Ureter (tissue), 1 donor: ENCODE results near the gene CNTNAP2. TPM values are rescaled to one million over a fixed set of nuclear protein-coding genes. Genes with fewer than 3 reads are reported as not detected.

Experiments
- DNase-seq: peaks from one replicate; pipeline ENCODE4 v3.0.0-alpha.2; 2020; ENCODE audit warnings: low spot score
- total RNA-seq: library from RNA; stranded (reverse); gene quantifications from one replicate; pipeline ENCODE4 v1.2.4, GENCODE V29; 2023
- donor health status: DM: yes; HTN: yes; CAD: no.

Gene CNTNAP2
- total RNA-seq, 1 donor from 2014 or later = 0.21 TPM

- no peak for DNase-seq
Measured at GRCh38 chr7:148192491-148192890, 2075.9 kb downstream of the CNTNAP2 start.

- no peak for DNase-seq
Measured at GRCh38 chr7:148201992-148202391, 2085.4 kb downstream of the CNTNAP2 start.

- no peak for DNase-seq
Measured at GRCh38 chr7:148204639-148205304, 2088.2 kb downstream of the CNTNAP2 start.

GRCh38 chr7:148209643-148210190 lies 2093.1 kb downstream of the CNTNAP2 start:
- DNase-seq = no peak

- DNase-seq = no peak
Measured at GRCh38 chr7:148210804-148211325, 2094.3 kb downstream of the CNTNAP2 start.

- DNase-seq = no peak
Measured at GRCh38 chr7:148211740-148212151, 2095.1 kb downstream of the CNTNAP2 start.

GRCh38 chr7:148212731-148213130 lies 2096.1 kb downstream of the CNTNAP2 start:
- DNase-seq = no peak

GRCh38 chr7:148214101-148214500 lies 2097.5 kb downstream of the CNTNAP2 start:
- no peak for DNase-seq

- no peak for DNase-seq
Measured at GRCh38 chr7:148218603-148219002, 2102.0 kb downstream of the CNTNAP2 start.

- no peak for DNase-seq
Measured at GRCh38 chr7:148222721-148223120, 2106.1 kb downstream of the CNTNAP2 start.

- DNase-seq = no peak
Measured at GRCh38 chr7:148223160-148223559, 2106.6 kb downstream of the CNTNAP2 start.

- no peak for DNase-seq
Measured at GRCh38 chr7:148223738-148224137, 2107.1 kb downstream of the CNTNAP2 start.

GRCh38 chr7:148230296-148230695 lies 2113.7 kb downstream of the CNTNAP2 start:
- no peak for DNase-seq

- no peak for DNase-seq
Measured at GRCh38 chr7:148230883-148231282, 2114.3 kb downstream of the CNTNAP2 start.

- no peak for DNase-seq
Measured at GRCh38 chr7:148232784-148233183, 2116.2 kb downstream of the CNTNAP2 start.

- no peak for DNase-seq
Measured at GRCh38 chr7:148234715-148235114, 2118.1 kb downstream of the CNTNAP2 start.

GRCh38 chr7:148238761-148239325 lies 2122.2 kb downstream of the CNTNAP2 start:
- DNase-seq = no peak

GRCh38 chr7:148241700-148242293 lies 2125.2 kb downstream of the CNTNAP2 start:
- no peak for DNase-seq

GRCh38 chr7:148242294-148242821 lies 2125.8 kb downstream of the CNTNAP2 start:
- DNase-seq = no peak

- DNase-seq = no peak
Measured at GRCh38 chr7:148245381-148245780, 2128.8 kb downstream of the CNTNAP2 start.

- DNase-seq = no peak
Measured at GRCh38 chr7:148253629-148254028, 2137.0 kb downstream of the CNTNAP2 start.

- no peak for DNase-seq
Measured at GRCh38 chr7:148255333-148255732, 2138.7 kb downstream of the CNTNAP2 start.
